NCI-H345 treated with DMSO at 0.1 percent for 48 hours (cell line): Measurements from ENCODE around the gene MOBP.

ENCODE experiments used
- DNase-seq: peaks from one replicate; lab custom pipeline; 2025; ENCODE audit not compliant: unreplicated experiment; lab: John Stamatoyannopoulos, UW

Gene MOBP

DNA sequence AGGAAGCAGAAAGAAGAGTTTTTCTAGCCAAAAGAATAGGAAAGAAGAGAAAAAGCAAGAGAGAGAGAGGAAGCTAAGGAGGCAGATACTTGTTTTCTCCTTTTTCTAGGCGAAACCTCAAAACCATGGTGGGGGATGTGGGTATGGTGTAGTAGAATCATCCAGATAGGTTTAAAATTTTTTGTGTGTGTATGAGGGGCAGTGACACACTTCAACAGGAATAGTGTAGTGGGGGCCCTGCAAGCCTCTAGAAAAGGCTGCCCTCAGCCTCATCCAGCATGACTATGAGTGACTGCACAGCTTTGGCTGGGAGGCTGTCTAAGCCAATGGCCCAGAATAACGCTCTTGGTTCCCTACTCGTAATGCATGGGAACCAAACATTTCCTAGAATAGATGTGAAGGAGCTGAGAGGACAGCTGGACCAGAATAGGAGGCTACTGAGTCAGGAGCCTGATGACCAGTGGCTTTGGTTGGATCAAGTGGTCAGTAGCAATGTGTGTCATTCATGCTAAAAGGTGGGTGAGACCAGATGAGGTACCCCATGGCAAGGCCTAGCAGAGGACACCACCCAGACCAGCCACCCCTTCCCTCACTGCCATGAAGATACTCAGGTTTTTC is 24.4 kb downstream of the MOBP start:
- DNase-seq, result no peak

DNA sequence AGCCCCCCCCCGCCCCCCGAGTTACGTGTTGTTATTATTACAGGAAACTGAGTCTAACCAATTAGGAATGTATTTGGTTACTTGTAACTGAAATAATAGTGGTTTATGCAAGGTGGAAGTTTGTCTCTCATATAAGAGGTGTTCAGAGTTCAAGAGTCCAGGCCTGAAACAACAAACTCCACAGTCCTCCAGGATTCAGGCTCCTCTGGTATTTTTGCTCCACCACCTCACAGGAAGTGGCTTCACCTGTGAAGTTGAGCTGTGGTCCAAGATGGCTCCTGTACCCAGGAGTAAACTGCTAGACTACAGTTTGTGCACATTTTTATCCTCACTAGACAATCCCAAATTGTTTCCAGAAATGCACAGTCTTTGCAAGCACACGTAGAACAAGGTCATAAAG is 27.3 kb downstream of the MOBP start:
- no peak for DNase-seq

DNA sequence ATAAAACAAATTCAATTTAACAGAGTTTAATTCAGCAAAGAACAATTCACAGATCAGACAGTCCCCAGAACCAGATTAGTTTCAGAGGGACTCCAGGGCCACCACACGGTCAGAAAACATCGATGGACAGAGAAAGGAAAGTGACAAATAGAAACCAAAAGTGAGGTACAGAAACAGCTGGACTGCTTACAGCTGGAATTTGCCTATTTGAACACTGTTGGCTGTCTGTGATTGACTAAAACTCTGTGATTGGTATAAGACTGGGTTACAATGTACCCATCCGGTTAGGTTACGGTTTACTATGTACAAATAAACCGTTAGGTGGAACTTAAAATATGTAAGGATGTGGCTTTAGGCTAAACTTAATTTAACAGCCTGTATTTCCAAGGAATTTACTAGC is 30.3 kb downstream of the MOBP start:
- DNase-seq, result no peak

DNA sequence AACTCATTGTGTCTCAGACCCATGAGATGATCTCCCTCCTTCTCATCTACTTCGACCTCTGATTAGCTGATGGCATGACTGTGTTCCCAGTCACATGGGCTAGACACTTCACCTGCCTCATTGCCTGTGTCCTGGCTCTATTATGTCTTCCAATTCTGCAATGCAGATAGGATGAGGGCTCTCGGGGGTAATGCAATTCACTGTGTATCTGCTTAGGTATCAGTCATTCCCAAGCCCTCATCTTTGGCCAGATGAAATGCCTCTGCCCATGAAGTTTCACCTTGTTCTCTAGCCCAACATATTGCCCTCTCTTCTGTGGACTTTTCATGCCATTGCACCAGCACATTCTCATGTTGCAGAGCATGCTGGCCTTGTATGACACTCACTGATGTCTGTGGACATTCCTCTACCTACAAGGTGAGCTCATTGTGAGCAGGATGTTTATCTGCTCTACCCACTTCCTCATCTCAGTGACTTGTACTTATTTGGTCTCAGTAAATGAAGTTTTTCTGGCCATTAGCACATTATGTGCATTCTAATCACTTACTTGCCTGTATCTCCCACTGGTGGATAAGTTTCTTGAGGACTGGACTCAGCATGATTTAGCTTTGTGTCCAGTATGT is 32.3 kb downstream of the MOBP start:
- DNase-seq, result no peak

DNA sequence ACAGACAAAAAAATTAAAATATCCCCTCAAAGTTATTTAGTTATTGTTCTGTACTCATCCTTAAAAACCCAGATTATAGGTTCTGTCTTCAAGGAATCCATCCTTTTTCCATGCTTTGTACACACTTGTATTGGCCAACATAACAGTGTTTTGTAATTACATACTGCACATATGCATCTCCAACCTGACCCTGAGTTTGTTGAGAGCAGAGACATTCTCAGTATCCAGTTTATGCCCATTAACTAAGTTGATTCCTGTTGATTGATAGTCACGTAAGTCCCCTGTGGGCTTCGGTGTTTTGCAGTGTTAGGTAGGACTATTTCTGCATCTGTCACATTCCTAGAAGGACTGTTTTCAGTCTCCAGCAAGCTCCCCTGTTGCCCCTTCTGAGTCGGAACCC is 33.6 kb downstream of the MOBP start:
- no peak for DNase-seq

DNA sequence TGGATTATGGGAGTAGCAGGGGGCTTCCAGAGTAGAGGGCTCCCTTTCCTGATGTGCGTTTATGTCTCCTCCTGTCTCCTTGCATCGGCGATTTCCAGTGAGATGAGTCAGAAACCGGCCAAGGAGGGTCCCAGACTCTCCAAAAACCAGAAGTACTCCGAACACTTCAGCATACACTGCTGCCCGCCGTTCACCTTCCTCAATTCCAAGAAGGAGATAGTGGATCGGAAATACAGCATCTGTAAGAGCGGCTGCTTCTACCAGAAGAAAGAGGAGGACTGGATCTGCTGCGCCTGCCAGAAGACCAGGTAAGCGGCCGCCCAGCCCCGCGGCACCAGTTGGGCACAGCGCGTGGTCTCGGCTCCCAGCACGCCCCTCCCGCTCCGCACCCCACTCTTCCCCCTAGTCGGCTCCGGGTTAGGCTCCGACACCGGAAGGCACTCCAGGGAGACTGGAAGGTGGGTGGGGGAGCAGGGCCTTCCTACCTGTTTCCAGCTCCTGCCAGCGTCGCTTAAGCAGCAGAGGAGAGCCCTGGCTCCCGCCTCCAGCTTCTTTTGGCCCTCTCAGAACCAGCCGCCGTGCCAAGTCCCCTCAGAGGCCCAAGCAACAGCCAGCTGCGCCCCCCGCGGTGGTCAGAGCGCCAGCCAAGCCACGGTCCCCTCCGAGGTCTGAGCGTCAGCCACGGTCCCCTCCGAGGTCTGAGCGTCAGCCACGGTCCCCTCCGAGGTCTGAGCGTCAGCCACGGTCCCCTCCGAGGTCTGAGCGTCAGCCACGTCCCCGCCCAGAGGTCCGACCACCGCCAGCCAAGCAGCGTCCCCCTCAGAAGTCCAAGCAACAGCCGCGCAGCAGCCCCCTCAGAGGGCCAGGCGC is 34.7 kb downstream of the MOBP start:
- DNase-seq, result no peak

DNA sequence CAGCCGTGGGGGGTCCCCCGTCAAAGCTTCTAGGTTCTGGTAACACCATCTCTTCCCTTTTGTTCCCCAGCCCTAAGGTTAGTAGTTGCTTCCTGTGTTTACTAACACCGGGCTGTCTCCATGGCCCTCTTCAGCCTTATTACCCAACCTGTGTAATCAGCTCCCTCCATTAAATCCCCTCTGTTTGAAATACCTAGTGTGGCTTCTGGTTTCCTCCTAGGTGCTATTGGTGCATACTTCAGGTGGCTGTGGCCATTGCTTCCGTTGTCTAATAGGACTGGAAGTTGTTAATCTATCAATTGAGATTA is 35.3 kb downstream of the MOBP start:
- no peak for DNase-seq

DNA sequence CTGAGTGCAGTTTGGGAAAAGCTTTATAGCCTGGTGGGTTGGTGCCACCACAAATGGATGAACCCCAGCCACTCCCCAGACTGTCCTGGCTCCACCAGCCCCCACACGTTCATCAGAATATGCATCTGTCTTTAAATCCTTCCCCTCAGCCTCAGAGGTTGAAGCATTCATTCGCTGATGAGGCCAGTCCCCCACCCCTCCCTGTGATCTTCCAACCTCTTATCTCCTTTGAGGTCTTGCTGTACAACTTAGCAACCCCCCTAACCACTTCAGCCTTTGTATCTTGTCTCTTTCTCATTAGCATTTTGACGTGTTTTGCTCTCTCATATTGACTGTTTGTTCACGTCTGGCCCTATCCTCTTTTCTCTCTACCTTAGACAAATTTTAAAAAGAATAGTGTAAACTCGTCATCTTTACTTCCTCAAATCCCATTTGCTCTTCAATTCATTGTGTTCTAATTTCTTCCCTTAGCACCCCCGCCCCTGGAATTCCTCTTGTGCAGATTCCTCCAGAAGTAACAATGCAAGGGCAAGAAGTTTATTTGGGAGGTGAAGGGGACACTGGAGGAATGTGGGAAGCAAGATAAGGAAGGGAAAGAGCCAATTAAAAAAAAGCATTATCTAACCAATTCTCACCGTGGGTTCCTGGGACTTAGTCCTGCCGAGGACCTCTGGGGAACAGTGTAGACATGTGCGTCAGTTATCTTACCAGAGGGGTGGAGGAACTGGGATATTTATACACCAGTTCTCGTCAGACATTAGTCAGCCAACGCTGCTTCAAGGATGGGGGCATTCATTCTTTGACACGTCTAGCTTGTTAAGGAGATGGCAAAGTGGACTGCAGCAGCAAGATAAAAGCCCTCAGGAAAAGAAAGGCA is 38.6 kb downstream of the MOBP start:
- DNase-seq, result no peak

DNA sequence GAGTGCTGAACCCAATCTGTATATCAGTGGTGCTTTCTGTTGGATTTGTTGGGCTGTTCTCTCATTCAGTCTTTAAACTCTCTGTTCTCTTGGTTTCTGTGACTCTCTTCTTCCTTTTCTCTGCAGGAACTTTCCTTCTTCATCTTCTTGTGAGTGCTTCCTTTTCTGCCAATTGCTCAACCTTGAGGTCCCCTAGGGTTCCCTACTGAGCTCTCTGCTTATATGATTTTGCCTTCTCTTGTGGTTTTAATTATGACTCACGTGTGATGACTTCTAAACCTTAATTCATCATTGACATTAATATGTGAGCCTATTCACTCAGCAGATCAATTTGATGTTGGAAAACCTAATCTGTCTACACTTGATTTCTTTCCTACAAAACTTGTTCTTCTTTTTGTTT is 39.4 kb downstream of the MOBP start:
- DNase-seq, result no peak

DNA sequence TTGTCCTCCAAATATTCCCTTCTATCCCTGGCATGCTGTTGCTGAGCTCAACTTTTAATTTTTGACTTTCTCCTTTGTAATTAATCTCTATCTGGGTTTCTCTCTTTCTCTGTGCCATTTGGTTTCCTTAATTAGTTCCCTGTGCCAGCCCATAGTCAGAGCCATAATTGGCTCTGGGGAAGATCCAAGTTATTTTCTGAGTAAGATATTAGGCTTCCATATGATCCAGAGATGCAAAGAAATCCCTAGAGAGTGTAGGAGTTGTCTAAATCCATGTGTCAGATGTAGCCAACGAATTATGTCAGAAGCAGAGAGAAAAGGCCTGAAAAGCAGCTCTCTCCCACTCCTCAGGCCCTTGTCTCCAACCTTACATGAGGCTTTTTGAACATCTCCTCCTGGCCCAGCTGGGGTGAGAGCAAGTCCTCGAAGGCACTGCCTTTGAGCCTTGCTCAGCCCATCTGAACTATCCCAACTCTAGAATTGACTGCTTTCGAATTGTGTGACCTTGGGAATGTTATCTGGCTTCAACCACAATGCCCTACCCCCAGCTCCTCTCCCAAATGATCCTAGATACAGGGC is 46.4 kb downstream of the MOBP start:
- DNase-seq, result no peak

DNA sequence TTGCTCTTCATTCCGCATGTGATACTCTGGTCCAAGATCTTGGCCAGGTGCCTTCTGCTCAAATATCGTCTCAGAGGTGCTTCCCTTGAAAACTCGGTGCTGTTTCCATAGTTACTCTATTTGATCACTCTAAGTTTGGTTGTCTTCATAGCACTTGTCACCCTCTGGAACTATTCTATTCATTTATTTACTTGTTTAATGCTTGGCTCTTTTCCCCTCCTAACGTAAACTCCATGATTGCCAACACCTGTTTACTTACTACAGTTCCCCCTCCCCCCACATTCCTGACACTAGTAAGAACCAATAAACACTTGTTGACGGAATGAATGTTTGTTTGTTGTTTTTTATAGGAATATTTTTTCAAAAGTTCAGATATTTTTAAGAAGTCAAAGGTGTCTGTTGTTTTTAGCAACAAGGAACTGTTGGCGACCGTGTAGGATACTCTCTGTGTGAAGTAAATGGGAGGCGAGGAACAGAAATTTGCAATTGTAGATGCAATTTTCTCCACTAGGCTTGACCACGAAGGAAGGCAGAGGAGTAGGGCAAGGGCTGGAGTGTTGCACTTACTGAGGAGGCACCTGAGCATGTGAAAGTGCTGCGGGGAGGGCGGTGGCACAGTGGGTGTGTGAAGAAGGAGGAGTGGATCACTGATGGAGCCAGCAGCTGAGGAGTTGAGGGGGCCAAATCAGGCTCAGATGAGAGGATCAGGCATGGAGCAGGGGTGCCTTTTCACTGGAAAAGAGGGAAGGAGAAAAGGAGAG is 48.4 kb downstream of the MOBP start:
- DNase-seq, result no peak

DNA sequence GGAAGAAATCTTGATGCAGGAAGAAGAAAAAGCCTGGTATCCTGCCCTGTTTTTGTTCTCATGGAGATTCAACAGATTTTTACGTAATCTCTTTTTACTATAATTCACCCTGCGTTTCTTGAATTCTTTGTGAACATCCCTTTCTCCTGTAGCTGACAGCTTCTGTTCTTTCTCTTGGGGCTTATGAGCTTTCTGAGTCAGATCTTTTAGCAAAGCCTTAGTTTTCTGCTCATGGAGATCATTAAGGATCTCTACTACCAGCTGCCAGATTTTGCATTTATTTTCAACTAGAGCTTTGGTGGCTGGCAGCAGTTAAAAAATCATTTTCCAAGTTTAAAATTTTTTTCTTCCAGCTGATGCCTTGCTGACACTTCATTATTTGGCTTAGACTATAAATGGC is 51.6 kb downstream of the MOBP start:
- DNase-seq, result no peak

DNA sequence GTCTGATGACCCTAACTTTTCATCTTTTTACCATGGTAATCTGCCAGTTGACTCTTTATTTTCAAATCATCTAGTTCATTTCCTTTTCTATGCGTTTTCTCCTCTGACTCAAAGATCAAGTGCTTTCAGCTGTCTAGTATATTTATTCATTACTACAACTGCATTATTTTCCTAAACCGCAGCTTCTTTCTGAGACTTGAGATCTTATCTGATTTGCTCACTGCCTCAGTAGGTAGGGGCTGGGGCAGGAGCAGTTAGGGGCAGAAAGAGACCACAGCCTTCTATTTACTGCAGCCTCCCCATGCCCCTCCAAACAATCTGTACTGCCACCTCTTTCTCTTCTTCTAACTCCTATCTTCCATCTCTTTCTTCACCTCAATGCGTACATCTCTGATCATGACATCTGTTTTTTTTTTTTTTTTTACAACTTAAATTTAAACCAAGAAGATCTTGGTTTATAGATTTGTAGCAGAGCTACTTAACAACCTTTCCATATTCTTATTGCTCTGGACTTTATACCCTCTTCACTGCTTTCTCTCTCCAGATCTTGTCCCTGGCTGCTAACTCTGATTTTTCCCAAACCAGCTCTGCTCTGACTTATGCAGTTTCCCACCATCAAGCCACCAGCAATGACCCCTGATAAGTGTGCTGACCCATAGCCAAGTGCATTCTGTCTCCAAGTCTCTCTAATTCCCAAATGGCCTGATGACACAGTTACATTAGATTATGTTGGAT is 52.2 kb downstream of the MOBP start:
- DNase-seq, result no peak

DNA sequence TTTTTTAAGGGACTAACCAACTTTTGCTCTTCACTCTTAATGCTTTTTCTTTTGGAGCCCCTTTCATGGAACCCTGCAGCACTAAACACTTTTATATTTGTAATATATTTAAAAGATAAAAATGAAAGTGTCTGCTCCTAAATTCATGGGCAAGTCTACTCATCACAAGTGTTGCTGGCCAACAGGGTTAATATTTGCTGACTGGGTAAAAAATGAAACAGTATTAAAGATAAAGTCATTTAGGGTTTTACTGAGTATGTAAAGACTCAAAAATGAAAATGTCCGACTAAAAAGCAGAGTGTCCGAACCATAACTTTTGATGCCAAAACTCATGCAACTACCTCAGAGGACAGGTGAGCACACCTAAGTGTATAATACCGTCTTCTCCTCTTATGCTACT is 54.0 kb downstream of the MOBP start:
- DNase-seq, result no peak

DNA sequence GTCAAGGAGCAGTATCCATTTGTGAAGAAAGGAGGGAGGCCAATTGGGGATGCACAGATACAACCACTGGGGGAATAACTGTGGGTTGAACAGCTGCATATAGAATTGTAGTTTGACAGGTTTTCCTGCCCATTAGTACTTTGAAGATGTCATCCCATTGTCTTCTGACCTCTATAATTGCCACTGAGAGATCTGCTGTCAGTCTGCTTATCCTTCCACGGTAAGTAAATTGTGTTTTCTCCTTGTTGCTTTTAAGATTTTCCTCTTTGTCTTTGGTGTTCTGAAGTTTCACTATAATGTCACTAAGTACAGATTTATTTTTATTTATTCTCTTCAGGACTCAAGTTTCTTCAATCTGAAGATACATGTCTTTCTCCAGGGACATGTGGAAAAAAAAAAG is 56.6 kb downstream of the MOBP start:
- no peak for DNase-seq

DNA sequence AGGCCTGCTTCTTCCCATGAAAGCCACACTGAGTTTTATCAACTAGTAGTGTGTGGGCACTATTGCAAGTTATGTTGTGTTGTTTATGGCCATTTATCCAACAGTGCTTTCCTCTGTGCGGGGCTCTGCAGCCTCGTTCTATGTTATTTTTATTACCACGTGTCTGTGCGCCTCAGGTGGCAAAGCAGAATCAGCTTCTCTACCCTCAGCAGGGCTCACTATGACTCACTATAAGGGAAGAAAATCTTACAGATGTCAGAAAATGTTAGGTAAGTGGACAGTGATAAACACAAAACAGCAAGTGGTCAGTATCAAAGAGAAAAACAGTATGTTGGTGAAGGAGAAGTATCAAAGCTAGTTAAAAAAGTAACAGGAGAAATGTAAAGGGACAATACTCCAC is 61.4 kb downstream of the MOBP start:
- no peak for DNase-seq

DNA sequence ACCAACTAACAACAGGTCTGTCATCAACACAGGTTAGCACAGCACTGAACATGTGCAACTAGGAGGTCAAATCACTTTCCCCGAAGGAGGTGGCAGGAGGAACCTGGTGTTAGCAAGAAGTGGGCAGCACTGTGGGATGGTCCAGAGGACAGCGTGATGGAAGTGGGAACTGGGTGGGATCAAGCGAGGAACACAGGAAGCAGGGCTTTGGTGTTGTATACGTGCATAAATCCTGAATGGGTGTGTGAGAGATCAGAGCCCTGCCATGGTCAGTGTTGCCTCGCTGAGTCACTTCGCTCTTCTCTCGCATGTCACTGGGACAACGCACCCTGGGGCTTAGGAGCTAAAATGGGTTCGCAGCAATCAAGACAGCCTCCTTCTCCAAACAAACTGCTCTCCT is 62.1 kb downstream of the MOBP start:
- no peak for DNase-seq

DNA sequence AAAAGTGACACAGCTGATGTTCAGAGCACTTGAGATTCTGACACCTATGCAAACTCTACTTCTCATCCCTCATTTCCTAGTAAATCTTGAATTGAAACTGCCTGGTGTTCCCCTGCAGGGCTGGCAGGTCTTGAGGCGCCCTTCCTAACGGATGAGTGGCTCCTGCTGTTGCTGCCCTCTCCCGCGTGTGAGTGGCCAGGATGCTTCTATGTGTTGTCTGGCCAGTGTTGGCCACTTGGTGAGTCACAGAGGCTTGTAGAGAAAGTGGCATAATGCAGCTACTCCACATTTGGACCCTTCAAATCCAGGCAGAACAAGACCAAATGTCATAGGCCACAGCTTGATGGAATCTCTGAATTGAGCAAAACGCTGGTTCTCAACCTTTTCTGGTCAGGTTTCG is 63.6 kb downstream of the MOBP start:
- no peak for DNase-seq

DNA sequence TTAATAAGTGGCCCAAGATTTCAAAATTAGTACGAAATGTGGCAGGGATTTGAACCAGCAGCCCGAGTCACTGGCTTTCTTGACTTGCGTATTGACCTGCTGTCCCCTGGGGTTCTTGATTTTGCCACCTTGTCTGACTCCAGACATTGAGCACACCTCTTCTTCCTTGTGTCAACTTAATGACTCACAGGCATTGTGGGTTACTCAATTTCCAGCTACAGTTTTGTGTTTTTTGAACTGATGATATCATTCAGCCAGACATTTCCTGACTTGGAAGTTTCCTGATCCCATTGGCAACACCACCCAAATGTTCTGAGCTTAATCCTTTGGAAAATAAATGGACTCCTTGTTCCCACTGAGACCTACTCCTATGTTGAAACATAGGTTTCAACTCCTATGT is 64.2 kb downstream of the MOBP start:
- DNase-seq, result no peak

DNA sequence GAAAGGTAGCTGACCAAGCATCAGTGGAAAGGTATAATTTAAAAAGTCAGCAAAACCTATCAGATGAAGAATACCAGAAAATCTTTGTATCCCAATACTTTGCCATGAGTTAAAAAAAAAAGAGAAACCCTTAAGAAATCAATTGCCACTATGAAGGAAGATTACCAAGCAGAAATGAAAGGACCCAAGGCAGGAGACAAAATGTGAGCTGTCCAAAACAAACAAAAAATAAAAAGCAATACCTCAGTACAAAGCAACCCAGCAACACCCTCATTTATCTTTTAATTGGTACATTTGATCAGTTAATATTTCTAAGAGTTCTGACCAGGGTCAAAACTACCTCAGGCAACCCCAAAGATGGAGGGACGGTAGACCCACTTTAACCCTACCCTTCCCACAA is 65.3 kb downstream of the MOBP start:
- DNase-seq, result no peak
